HepG2 (cell line): ENCODE data around the gene RRP36. TPM values are rescaled to one million over a fixed set of nuclear protein-coding genes. Genes with fewer than 3 reads are reported as not detected.

Experiments
- ATF6 ChIP-seq: sonication (generic); formaldehyde crosslinking; conservative IDR thresholded peaks from 2 replicates; pipeline ENCODE4 v1.4.0; 2020; ENCODE audit warnings: missing genetic modification reagents
- DMTF1 ChIP-seq: sonication (generic); formaldehyde crosslinking; IDR thresholded peaks from 2 replicates; pipeline ENCODE4 v1.4.0; 2020; ENCODE audit warnings: mild to moderate bottlenecking, missing genetic modification reagents
- HDAC1 ChIP-seq: sonication (generic); formaldehyde crosslinking; IDR thresholded peaks from 2 replicates; pipeline ENCODE4 v1.5.1; 2020; ENCODE audit warnings: mild to moderate bottlenecking, missing genetic modification reagents
- JUN ChIP-seq: sonication (generic); formaldehyde crosslinking; IDR thresholded peaks from 2 replicates; pipeline ENCODE4 v1.4.0; 2020; ENCODE audit warnings: mild to moderate bottlenecking, missing genetic modification reagents
- NCOA5 ChIP-seq: sonication (generic); formaldehyde crosslinking; IDR thresholded peaks from 2 replicates; pipeline ENCODE4 v1.4.0; 2020; ENCODE audit warnings: missing genetic modification reagents
- NRL ChIP-seq: sonication (generic); formaldehyde crosslinking; IDR thresholded peaks from 2 replicates; pipeline ENCODE4 v1.5.0; 2020; ENCODE audit warnings: missing genetic modification reagents, mild to moderate bottlenecking, moderate library complexity, borderline replicate concordance
- PBX3 ChIP-seq: sonication (generic); formaldehyde crosslinking; IDR thresholded peaks from 2 replicates; pipeline ENCODE4 v1.8.1; 2023; ENCODE audit warnings: missing genetic modification reagents, inconsistent platforms, borderline replicate concordance
- POLR2G ChIP-seq: fragments of 200-400 bp; formaldehyde crosslinking; IDR thresholded peaks from 2 replicates; pipeline ENCODE4 v1.6.1; 2018; ENCODE audit warnings: mild to moderate bottlenecking, low read depth, low read length, moderate library complexity
- SNAPC2 ChIP-seq: sonication (generic); formaldehyde crosslinking; IDR thresholded peaks from 2 replicates; pipeline ENCODE4 v1.8.1; 2022; ENCODE audit warnings: mild to moderate bottlenecking, missing genetic modification reagents
- THRA ChIP-seq: sonication (generic); formaldehyde crosslinking; IDR thresholded peaks from 2 replicates; pipeline ENCODE4 v1.4.0; 2020; ENCODE audit warnings: missing genetic modification reagents, borderline replicate concordance
- ZNF20 ChIP-seq: sonication (generic); formaldehyde crosslinking; IDR thresholded peaks from 2 replicates; pipeline ENCODE4 v1.4.0; 2020; ENCODE audit warnings: mild to moderate bottlenecking, moderate library complexity, missing genetic modification reagents
- ZSCAN30 ChIP-seq: sonication (generic); formaldehyde crosslinking; IDR thresholded peaks from 2 replicates; pipeline ENCODE4 v1.5.0; 2020; ENCODE audit warnings: mild to moderate bottlenecking, missing genetic modification reagents
- ZSCAN5A ChIP-seq: sonication (generic); formaldehyde crosslinking; IDR thresholded peaks from 2 replicates; pipeline ENCODE4 v1.8.0; 2022; ENCODE audit warnings: mild to moderate bottlenecking, missing genetic modification reagents, borderline replicate concordance
- polyA plus RNA-seq, 8 experiments: library from polyadenylated mRNA; depleted of rRNA in 3 of 8; stranded (reverse) in 7 of 8; unstranded in 1 of 8; fragments of >200 nt; fragmentation: Illumina TruSeq in 4 of 8; extraction: Trizol in 4 of 8; gene quantifications; 2 replicates each; pipeline versions ENCODE4 v1.2.1 to v1.2.3, GENCODE V29; 2011 to 2016; ENCODE audit warnings: low read depth in 4 of 8, missing spikeins in 1 of 8, mixed read lengths in 1 of 8; ENCODE audit not compliant: insufficient read depth in 1 of 8
- total RNA-seq, 5 experiments: library from RNA; depleted of rRNA; stranded (reverse); fragments of >200 nt; fragmentation: Illumina TruSeq; extraction: Trizol; gene quantifications; 2 replicates each; pipeline ENCODE4 v1.2.3, GENCODE V29; 2016; ENCODE audit warnings: low read depth in 1 of 5
- TF ChIP-seq, protein P1 (sequence below): sonication (generic); formaldehyde crosslinking; IDR thresholded peaks from 2 replicates; pipeline ENCODE4 v1.5.0; 2020; ENCODE audit warnings: missing genetic modification reagents
- TF ChIP-seq, protein P2 (sequence below): sonication (generic); formaldehyde crosslinking; IDR thresholded peaks from 2 replicates; pipeline ENCODE4 v1.9.0; 2021; ENCODE audit warnings: missing genetic modification reagents, borderline replicate concordance

The RRP36 gene
- total and polyA plus RNA-seq, 2 of the 13 experiments (the other 11 are each of a cell fraction or from before 2014, with no cell fraction given), result 29.5 to 144 TPM

DNA sequence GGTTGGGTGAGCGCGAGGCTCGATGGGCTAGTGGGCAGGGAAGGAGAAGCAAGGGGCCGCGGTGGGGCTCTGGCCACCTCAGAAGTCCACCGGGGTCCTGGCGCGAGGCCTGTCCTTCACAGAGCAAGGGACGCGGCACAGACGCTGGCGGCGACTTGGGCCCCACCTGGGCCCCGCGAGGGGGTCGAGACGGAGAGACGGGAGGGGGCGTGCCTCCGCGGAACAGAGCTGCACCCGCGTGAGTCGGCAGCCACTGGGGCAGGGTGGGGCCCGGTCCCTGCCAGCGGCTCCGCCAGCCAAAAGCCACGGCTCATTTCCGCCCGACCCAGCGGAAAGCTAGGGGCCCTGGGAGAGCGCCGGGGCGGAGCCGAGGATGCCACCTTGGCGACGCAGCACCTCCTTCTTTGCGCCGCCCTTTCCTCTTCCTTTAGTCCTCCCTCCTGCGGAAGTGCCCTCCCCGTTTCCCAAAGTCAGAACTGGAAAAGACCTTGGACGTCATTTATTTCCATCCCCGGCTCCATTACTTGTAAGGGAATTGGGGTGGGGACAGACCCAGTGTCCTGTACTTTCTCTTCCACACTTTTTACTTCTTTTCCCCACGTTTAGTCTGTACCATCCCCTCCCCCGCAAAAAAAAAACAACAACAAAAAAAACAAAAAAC lies 32.3 kb downstream of the RRP36 start, which contains the start of gene CUL7 (continued):
- TF ChIP-seq JUN (peak; percentile 21; the same call in 1 of the 2 replicates), HDAC1 (CRISPR knock-in tag) (peak; percentile 97), ATF6 (CRISPR knock-in tag) (peak; percentile 91; the same call in 1 of the 2 replicates), DMTF1 (CRISPR knock-in tag) (peak; percentile 75; the same call in 1 of the 2 replicates), NRL (CRISPR knock-in tag) (peak; percentile 96; the same call in 1 of the 2 replicates), SNAPC2 (CRISPR knock-in tag) (peak; percentile 78), ZNF20 (CRISPR knock-in tag) (no peak), POLR2G (peak; percentile 99), THRA (CRISPR knock-in tag) (peak; percentile 74), ZSCAN30 (0 out of 2 replicates have a peak, but pooled peaks have one; percentile 73), PBX3 (CRISPR knock-in tag) (no peak), NCOA5 (CRISPR knock-in tag) (no peak), ZSCAN5A (CRISPR knock-in tag) (peak; percentile 87; the same call in 1 of the 2 replicates)
- TF ChIP-seq, protein P1, sequence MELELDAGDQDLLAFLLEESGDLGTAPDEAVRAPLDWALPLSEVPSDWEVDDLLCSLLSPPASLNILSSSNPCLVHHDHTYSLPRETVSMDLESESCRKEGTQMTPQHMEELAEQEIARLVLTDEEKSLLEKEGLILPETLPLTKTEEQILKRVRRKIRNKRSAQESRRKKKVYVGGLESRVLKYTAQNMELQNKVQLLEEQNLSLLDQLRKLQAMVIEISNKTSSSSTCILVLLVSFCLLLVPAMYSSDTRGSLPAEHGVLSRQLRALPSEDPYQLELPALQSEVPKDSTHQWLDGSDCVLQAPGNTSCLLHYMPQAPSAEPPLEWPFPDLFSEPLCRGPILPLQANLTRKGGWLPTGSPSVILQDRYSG (CRISPR knock-in tag), result no peak
- TF ChIP-seq, protein P2, sequence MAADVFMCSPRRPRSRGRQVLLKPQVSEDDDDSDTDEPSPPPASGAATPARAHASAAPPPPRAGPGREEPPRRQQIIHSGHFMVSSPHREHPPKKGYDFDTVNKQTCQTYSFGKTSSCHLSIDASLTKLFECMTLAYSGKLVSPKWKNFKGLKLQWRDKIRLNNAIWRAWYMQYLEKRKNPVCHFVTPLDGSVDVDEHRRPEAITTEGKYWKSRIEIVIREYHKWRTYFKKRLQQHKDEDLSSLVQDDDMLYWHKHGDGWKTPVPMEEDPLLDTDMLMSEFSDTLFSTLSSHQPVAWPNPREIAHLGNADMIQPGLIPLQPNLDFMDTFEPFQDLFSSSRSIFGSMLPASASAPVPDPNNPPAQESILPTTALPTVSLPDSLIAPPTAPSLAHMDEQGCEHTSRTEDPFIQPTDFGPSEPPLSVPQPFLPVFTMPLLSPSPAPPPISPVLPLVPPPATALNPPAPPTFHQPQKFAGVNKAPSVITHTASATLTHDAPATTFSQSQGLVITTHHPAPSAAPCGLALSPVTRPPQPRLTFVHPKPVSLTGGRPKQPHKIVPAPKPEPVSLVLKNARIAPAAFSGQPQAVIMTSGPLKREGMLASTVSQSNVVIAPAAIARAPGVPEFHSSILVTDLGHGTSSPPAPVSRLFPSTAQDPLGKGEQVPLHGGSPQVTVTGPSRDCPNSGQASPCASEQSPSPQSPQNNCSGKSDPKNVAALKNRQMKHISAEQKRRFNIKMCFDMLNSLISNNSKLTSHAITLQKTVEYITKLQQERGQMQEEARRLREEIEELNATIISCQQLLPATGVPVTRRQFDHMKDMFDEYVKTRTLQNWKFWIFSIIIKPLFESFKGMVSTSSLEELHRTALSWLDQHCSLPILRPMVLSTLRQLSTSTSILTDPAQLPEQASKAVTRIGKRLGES (CRISPR knock-in tag), result no peak
